SK-N-SH (cell line): ENCODE results near the gene LTC4S.

Experiments used
- CTCF ChIP-seq: fragments of 200-600 bp; sonication (generic); IDR thresholded peaks from 2 replicates; pipeline ENCODE4 v1.6.1; 2017; ENCODE audit warnings: antibody characterized with exemption, mild to moderate bottlenecking, moderate library complexity
- EP300 ChIP-seq, 2 experiments: IDR thresholded peaks; 2 replicates each; pipeline versions ENCODE4 v1.4.0 to v1.6.1; 2012; ENCODE audit warnings: borderline replicate concordance in 1 of 2, low read depth in 1 of 2, low read length in 1 of 2
- EZH2phosphoT487 ChIP-seq: fragments of 200-600 bp; sonication (generic); IDR thresholded peaks from 2 replicates; pipeline ENCODE4 v1.6.1; 2017; ENCODE audit warnings: low read depth, mixed run types, mild to moderate bottlenecking, antibody characterized with exemption, moderate library complexity, borderline replicate concordance
- FOXM1 ChIP-seq: IDR thresholded peaks from 2 replicates; pipeline ENCODE4 v1.4.0; 2012; ENCODE audit warnings: low read depth, mild to moderate bottlenecking
- GATA2 ChIP-seq: sonication (generic); formaldehyde crosslinking; IDR thresholded peaks from 2 replicates; pipeline ENCODE4 v1.5.0; 2020; ENCODE audit warnings: mild to moderate bottlenecking, missing genetic modification reagents
- NFIC ChIP-seq: IDR thresholded peaks from 2 replicates; pipeline ENCODE4 v1.4.0; 2012; ENCODE audit warnings: borderline replicate concordance
- NRF1 ChIP-seq: IDR thresholded peaks from 2 replicates; pipeline ENCODE4 v1.6.1; 2012; ENCODE audit warnings: low read depth, mild to moderate bottlenecking, low read length
- YY1 ChIP-seq: IDR thresholded peaks from 2 replicates; pipeline ENCODE4 v1.4.0; 2012; ENCODE audit warnings: low read depth, mild to moderate bottlenecking
- TF ChIP-seq, protein P1 (sequence below): IDR thresholded peaks from 2 replicates; pipeline ENCODE4 v1.6.1; 2012; ENCODE audit warnings: mild to moderate bottlenecking, low read depth, low read length, moderate library complexity

- TF ChIP-seq CTCF (no peak), EP300 (IDR thresholded peaks at IDR 0.05; ENCODE audit: borderline replicate concordance in 1 of 2, low read depth in 1 of 2, low read length in 1 of 2) (no peak), EZH2phosphoT487 (no peak), NRF1 (no peak), NFIC (no peak), YY1 (no peak), FOXM1 (no peak), GATA2 (no peak)
- TF ChIP-seq, protein P1, sequence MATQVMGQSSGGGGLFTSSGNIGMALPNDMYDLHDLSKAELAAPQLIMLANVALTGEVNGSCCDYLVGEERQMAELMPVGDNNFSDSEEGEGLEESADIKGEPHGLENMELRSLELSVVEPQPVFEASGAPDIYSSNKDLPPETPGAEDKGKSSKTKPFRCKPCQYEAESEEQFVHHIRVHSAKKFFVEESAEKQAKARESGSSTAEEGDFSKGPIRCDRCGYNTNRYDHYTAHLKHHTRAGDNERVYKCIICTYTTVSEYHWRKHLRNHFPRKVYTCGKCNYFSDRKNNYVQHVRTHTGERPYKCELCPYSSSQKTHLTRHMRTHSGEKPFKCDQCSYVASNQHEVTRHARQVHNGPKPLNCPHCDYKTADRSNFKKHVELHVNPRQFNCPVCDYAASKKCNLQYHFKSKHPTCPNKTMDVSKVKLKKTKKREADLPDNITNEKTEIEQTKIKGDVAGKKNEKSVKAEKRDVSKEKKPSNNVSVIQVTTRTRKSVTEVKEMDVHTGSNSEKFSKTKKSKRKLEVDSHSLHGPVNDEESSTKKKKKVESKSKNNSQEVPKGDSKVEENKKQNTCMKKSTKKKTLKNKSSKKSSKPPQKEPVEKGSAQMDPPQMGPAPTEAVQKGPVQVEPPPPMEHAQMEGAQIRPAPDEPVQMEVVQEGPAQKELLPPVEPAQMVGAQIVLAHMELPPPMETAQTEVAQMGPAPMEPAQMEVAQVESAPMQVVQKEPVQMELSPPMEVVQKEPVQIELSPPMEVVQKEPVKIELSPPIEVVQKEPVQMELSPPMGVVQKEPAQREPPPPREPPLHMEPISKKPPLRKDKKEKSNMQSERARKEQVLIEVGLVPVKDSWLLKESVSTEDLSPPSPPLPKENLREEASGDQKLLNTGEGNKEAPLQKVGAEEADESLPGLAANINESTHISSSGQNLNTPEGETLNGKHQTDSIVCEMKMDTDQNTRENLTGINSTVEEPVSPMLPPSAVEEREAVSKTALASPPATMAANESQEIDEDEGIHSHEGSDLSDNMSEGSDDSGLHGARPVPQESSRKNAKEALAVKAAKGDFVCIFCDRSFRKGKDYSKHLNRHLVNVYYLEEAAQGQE = no peak
Observed at GRCh38 chr5:179779826-179780225, 14.0 kb upstream of the LTC4S start.
